Measurements from ENCODE around the gene COPE. TPM values are rescaled to one million over a fixed set of nuclear protein-coding genes. Genes with fewer than 3 reads are reported as not detected.
A peak's percentile ranks its signal among the peaks of the same experiment; 100 is the strongest.
"Not testable (repeated sequence)": the region's sequence is repeated elsewhere in the genome, so short reads cannot be mapped to it uniquely, and the experiment has no call there.

Gene COPE
- 596 and 615 TPM in 2 replicates for total RNA-seq (2014; rRNA removed; shearing (Covaris generic); ENCODE audit: low replicate concordance)

DNA sequence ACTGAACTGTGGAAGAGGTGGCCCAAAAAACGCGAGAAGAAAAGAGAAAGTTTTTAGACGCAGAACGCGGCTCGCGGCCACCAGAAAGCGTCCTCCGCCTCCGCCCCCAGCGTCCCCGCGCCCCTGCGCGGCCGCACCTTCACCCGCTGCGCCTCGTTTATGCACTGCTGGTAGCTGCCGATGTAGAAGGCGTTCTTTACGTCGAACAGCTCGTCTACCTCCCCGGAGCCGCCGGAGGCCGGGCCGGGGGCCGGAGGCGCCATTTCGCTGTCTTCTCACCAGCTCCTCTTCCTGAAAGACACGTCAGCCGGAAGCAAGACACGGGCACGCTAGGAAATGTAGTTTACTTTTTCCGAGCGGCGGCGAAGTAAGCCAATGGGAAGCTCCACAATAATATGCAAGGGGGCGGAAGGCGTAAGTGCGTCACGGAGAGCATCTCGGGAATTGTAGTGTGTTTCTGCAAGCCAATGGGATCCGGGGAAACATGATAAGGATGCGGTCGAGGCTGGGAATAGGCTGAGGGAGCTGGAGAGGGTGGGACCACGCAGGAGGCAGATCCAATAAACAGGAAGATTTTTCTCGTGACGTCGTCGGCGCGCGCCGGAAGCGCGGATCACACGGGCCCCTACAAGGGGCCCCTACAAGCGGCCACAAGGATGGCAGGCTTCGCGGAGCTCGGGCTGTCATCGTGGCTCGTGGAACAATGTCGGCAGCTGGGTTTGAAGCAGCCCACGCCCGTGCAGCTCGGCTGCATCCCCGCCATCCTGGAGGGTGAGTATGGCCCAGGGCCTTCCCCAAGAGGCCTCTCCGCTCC is at the start of gene COPE, which contains the start of gene DDX49:
Gene COPE (minus strand): TSS at position 302 of the 814 bp plus-strand sequence. CDS start 39 bp downstream, at position 263.
Gene DDX49 (plus strand): TSS at position 630 of the 814 bp plus-strand sequence. CDS start 27 bp downstream, at position 657.
- DNase-seq (ENCODE audit: low read depth): peak; percentile 100
- in situ Hi-C loops (cut with HindIII; ENCODE audit: low pct_unique_long_range_greater_than_20kb, low sequenced_read_pairs): no loop called here

DNA sequence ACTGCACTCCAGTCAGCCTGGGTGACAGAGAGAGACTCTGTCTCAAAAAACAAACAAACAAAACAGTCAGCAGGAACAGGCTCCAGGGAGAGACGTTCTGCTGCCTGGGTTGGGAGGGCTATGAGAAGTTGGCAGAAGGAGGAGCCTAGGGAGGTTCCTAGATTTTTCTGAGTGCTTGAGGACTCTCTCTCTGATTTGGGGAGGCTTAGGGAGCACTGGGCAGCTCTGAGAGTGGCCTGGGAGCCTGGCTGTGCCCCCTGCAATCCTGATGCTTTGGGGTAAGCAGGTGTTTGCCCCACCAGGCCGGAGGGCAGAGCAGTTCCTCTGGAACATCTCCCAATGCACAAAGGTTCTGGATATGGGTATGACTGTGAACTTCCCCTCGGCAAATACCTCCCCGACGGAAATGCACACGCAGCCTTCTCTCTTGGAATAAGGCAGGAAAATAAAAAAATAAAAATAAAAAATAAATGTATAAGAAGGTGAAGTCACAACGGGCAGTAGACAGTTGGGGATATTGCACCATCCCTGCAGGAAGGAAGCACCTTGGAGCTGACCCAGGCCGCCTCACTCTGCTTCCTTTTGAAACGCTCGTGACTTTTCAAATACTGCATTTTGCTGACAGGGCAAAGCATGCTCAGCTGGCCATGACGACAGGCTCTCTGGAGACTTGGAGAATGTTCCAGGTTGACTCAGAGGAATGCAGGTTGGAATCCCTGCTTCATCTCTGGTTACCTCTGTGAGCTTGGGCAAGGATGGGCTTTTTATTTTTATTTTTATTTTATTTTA is 48.4 kb upstream of the COPE start:
- in situ Hi-C loops (cut with HindIII; ENCODE audit: low pct_unique_long_range_greater_than_20kb, low sequenced_read_pairs): no loop called here
- peak; percentile 44 for DNase-seq (ENCODE audit: low read depth)

DNA sequence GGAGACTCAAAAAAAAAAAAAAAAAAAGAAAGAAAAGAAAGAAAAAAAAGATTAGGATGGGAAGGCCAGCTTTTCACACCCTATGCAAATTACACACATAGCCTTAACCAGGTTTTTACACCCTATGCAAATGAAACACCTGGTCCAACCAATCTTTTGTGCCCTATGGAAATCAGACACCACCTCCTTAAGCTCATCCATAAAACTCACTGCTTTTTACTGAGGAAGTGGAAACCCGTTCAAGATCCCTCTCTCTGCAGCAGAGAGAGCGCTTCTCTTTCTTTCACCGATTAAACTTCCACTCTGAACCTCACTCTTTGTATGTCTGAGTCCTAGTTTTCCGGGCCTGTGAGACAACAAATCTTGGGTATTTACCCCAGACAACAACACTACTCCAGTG is 47.1 kb upstream of the COPE start:
- DNase-seq (ENCODE audit: low read depth): peak; percentile 71
- in situ Hi-C loops (cut with HindIII; ENCODE audit: low pct_unique_long_range_greater_than_20kb, low sequenced_read_pairs): no loop called here

DNA sequence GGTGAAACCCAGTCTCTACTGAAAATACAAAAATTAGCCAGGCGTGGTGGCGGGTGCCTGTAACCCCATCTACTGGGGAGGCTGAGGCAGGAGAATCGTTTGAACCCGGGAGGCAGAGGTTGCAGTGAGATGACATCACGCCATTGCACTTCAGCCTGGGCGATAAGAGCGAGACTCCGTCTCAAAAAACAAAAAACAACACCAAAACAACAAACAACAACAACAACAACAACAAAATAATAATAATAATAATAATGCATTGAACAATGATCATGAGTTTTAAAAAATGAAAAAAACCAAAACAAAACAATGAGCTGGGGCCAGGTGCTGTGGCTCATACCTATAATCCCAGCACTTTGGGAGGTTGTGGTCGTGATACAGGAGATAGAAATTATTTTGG is 44.9 kb upstream of the COPE start:
- in situ Hi-C loops (cut with HindIII; ENCODE audit: low pct_unique_long_range_greater_than_20kb, low sequenced_read_pairs): no loop called here
- no peak for DNase-seq (ENCODE audit: low read depth)

DNA sequence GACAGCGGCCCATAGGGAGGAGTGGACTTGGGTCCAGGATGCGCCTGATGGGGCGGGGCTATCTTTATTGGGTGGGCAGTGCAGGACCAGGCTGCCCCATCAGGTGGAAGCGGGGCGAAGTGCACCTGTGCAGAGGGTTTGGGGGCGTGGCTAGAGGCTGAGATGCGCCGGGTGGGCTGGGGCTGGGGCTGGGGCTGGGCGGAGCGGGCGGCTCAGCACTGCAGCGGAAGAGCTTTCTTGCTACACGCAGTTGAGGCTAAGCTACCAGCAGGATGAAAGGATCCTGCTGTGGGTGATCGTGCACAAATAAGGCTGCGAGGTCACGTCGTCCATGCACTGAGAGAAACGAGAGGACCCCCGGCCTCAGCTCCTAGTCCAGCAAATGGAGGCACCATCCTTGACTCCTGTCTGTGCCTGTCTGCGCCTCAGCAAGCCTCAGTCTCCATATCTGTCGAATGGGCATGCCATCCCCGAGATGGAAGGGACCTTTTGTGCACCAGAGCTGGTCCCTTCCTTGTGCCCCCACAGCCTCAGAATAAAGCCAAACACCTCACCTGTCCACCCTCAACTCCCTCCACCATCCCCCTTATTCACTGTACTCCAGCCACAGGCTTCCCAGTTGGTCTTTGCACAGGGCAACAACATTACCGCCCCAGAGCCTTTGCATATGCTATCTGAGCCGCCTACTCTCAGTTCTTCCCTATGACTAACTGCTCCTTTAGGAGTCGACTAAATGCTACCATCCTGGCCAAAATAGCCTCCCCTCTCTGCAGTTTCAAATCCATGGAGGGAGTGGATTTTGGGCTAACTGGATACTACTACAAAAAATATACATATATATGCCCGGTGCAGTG is 42.8 kb upstream of the COPE start:
- in situ Hi-C loops (cut with HindIII; ENCODE audit: low pct_unique_long_range_greater_than_20kb, low sequenced_read_pairs): no loop called here
- no peak for DNase-seq (ENCODE audit: low read depth)

DNA sequence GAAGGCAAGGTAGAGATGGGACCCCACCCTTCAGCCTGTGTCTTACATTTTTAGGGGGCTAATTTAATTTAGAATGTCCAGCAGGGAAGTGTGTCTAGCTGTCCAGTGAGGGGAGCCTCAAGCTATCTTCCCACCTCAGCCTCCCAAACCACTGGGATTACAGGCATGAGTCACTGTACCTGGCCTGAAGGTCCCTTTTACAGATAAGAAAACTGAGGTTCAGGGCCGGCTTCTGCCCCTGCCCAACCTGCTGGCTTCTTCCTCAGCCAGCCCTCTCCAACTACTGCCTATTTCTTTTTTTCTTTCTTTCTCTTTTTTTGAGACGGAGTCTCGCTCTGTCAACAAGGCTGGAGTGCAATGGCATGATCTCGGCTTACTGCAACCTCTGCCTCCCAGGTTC is 41.2 kb upstream of the COPE start:
- in situ Hi-C loops (cut with HindIII; ENCODE audit: low pct_unique_long_range_greater_than_20kb, low sequenced_read_pairs): no loop called here
- no peak for DNase-seq (ENCODE audit: low read depth)

DNA sequence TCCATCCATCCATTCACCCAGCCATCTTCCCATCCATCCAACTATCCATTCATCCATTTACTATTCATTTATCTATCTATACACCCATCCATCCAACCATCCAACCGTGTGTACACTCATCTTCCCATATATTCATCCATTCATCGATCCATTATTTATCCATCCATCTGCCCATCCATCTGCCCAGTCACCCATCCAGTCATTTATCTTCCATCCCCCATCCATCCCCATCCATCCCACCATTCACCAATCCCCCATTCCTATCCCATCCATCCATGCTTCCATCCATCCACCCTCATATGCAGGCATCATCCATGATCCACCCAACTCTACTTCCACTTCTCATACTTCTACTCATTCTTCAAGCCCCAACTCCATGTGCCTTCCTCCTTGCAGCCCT is 35.9 kb upstream of the COPE start:
- no peak for DNase-seq (ENCODE audit: low read depth)
- in situ Hi-C loops (cut with HindIII; ENCODE audit: low pct_unique_long_range_greater_than_20kb, low sequenced_read_pairs): no loop called here

DNA sequence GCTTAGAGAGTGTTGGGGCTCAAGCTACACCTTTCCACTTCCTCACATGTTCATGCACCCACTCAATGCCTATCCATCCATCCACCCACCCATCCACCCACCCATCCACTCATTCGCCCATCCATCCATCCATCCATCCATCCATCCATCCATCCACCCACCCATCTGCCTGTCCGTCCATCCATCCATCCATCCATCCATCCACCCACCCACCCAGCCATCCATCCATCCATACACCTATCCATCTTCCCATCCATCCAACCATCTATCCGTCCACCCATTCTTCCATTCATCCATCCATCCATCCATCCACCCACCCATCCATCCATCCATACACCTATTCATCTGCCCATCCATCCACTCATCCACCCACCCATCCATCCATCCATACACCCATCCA is 34.9 kb upstream of the COPE start:
- in situ Hi-C loops (cut with HindIII; ENCODE audit: low pct_unique_long_range_greater_than_20kb, low sequenced_read_pairs): no loop called here

DNA sequence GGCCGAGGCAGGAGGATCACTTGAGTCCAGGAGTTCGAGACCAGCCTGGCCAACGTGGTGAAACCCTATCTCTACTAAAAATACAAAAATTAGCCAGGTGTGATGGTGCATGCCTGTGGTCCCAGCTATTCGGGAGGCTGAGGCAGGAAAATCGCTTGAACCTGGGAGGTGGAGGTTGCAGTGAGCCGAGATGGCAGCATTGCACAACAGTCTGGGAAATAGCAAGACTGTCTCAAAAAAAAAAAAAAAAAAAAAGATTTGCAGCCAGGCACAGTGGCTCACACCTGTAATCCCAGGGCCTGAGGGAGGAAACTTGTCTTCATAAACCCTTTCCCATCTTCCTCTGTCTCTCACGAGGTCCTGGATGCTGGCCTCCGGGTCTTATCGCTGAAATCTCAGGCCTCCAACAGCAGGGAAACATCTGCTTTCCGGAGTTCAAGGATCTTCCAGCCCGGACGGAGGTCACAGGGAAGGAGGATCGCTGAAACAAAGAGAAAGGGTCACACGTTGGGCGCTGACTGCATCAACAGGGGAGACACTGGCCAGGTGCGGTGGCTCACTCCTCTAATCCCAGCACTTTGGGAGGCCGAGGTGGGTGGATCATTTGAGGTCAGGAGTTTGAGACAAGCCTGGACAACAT is 33.3 kb upstream of the COPE start:
- DNase-seq (ENCODE audit: low read depth); in situ Hi-C loops (cut with HindIII; ENCODE audit: low pct_unique_long_range_greater_than_20kb, low sequenced_read_pairs): not testable (repeated sequence)

More for the DNA sequence above, 34.9 kb upstream of the COPE start:
- no peak for DNase-seq (ENCODE audit: low read depth)

DNA sequence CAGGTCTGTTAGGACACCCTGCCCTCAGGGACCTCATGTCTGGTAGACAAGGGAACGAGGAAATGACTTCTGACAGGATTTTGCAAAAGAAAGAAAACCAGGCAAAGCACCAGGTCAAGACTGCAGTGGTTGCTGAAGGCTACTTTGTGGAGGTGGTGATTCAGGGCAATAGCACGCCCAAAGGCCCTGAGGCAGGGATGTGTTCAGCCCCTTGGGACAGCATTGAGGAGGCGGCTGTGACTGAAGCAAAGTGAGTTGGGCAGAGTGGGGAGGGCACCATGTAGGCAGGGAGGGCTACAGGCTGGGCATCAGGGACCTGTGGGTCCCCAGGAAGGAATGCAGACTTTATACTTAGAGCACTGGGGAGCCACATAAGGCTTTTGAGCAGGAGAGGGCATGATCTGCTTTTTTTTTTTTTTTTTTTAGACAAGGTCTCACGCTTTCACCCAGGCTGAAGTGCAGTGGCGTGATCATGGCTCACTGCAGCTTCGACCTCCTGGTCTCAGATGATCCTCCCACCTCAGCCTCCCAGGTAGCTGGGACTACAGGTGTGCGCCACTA is 32.6 kb upstream of the COPE start:
- in situ Hi-C loops (cut with HindIII; ENCODE audit: low pct_unique_long_range_greater_than_20kb, low sequenced_read_pairs): no loop called here
- no peak for DNase-seq (ENCODE audit: low read depth)

DNA sequence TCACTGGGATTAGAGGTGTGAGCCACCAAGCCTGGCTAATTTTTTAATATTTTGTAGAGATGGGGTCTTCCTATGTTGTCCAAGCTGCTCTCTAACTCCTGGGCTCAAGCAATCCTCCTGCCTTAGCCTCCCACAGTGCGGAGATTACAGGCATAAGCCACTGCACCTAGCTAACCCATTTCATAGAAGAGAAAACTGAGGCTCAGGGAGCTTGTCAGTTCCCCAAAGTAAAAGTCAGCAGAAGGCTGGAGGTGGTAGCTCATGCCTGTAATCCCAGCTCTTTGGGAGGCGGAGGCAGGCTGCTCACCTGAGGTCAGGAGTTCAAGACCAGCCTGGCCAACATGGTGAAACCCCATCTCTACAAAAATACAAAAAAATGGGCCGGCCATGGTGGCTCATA is 30.7 kb upstream of the COPE start:
- DNase-seq (ENCODE audit: low read depth): no peak
- in situ Hi-C loops (cut with HindIII; ENCODE audit: low pct_unique_long_range_greater_than_20kb, low sequenced_read_pairs): no loop called here

DNA sequence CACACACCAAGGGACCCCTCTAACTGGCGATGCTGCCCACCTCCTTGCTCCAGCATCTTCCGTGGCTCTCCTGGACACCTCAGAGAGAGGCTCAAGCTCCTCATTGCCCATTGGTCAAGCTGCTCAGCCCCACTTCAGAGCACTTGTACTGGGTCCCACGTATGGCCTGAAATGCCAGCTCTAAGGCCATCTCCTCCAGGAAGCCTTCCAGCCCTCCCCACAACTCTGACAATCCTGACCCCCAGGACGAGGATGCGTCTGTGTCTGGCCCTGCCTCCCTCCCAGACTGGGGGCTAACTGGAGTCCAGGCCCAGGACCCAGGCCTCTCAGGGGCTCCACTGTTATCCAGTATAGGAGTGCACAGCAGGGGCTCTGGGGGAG is 29.8 kb upstream of the COPE start:
- DNase-seq (ENCODE audit: low read depth): no peak
- in situ Hi-C loops (cut with HindIII; ENCODE audit: low pct_unique_long_range_greater_than_20kb, low sequenced_read_pairs): no loop called here

DNA sequence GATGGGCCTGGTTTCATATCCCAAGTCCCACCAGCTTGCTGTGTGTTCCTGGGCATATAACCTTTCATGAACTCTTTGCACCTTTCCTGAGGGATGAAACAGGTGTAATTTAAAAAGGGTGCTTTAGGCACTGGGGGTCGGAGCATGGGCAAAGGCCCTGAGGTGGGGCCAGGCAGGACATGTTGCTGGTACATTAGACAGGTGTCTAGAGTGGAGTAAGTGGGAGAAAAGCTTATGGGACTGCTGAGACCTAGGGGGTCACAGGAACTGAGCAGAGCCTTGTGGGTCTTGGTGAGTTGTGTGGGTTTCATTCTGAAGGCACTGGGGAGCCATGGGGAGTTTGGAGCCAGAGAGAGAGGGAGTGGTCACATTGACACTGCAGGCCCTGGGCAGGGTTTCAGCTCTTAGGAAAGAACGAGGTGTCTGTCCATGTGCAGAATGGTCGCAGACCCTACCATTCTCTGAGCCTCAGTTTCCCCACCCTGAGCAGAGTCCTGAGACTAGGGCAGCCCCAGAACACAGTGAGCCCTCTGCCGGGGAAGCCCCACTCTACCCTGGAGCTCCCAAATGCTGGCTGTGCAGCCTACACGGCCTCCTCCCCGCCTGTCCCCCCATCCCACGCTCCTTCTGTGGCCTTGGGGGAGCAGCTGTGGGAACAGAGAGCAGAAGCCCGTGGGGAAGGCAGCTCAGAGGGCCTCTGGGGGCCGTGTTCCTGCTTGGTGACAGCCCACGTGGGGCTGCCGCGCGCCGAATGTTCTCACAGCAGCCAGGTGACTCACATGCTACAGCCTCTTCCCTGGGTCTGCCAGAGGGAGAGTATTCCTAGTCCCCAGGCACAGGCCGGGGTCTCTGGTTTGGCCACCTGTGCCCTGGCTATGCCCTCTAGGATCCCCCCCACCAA is 29.1 kb upstream of the COPE start:
- no peak for DNase-seq (ENCODE audit: low read depth)
- in situ Hi-C loops (cut with HindIII; ENCODE audit: low pct_unique_long_range_greater_than_20kb, low sequenced_read_pairs): no loop called here

DNA sequence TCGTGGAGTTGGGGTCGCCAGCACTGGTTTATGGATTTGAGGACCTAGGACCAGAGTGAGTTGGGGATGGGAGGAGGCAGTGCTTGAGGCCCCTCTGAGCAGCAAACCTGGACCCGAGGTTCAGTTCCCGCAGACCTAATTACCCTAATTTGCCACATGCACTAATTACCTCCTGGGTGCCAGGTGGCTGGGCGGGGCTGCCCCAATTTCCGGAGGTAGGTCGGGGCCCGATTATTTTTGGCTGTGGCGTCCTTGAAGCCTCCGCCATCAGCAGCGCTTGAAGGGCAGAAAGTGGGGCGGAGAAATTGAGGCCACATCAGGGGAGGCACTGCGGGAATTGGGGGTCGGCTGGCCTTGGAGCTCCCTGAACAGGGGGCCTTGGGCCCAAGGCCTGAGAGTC is 27.7 kb upstream of the COPE start:
- no peak for DNase-seq (ENCODE audit: low read depth)
- in situ Hi-C loops (cut with HindIII; ENCODE audit: low pct_unique_long_range_greater_than_20kb, low sequenced_read_pairs): no loop called here

DNA sequence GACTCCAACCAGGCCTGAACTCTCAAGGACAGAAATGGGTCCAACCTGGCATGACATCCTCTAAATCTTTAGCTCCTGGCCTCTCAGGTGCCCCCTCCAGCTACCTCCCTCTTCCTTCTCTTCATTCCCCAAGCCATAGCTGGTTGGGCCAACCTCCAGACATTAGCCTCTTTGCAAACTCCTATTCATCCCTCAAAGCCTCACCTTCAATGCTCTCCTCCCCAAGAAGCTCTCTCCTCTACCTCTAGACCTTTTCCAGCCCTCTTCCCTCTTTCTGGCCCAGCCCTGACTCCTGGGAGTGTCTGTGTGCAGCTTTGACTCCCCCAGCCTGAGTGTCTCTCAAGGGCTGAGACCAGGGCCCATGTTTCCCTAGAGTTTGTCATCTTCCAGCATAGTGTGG is 27.1 kb upstream of the COPE start:
- no peak for DNase-seq (ENCODE audit: low read depth)
- in situ Hi-C loops (cut with HindIII; ENCODE audit: low pct_unique_long_range_greater_than_20kb, low sequenced_read_pairs): no loop called here

DNA sequence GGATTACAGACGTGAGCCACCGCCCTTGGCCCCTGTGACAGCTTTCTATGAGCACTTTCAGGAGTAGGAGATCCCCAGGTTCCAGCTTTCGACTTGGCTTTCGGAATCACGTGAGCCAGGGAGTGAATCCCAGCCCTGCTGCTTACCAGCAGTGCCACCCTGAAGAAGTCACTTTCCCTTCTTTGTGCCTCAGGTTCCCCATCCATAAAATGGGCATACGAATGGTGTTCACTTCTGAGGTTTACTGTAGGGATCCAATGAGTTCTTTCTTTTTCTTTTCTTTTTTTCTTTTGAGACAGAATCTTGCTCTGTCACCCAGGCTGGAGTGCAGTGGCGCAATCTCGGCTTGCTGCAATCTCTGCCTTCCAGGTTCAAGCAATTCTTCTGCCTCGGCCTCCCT is 26.1 kb upstream of the COPE start:
- in situ Hi-C loops (cut with HindIII; ENCODE audit: low pct_unique_long_range_greater_than_20kb, low sequenced_read_pairs): no loop called here
- DNase-seq (ENCODE audit: low read depth): no peak

DNA sequence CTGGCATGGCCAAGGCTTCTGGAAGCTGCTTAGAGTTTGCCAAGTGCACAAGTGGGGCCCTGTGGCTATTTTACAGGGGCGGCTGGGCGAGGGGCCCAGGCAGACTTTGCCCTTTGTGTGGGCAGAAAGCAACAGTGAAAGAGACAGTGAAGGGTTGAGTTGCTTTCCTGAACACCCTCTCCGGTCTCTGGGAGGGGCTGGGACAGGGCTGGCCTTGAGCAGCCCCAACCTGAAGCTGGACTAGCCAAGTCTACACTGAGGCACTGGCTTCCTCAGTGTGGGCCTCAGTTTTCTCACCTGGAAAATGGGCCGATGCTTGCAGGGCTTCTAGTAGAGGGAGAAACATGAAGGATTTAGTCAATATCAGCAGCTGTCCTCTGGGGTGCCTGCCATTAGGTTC is 24.3 kb upstream of the COPE start:
- in situ Hi-C loops (cut with HindIII; ENCODE audit: low pct_unique_long_range_greater_than_20kb, low sequenced_read_pairs): no loop called here
- DNase-seq (ENCODE audit: low read depth): no peak
